Stimulated activated naive CD8-positive, alpha-beta T cell treated with anti-CD3 and anti-CD28 coated beads, Interleukin-15, Interleukin-2, amounts not matched to agents 100 ng/mL and 50 ng/mL, for 24 hours (primary cell): ENCODE results near the gene CRYZL1.
"Not testable (repeated sequence)": the region's sequence is repeated elsewhere in the genome, so short reads cannot be mapped to it uniquely, and the experiment has no call there.

Experiments used
- H3K27ac Mint-ChIP-seq: one replicate; pipeline ENCODE4 v1.8.0; 2021; ENCODE audit warnings: mild to moderate bottlenecking, mixed read lengths
- H3K27me3 Mint-ChIP-seq: one replicate; pipeline ENCODE4 v1.8.0; 2021; ENCODE audit warnings: mixed read lengths
- H3K36me3 Mint-ChIP-seq: one replicate; pipeline ENCODE4 v1.8.0; 2021; ENCODE audit warnings: low read depth, mixed read lengths
- H3K4me1 Mint-ChIP-seq: one replicate; pipeline ENCODE4 v1.8.0; 2021; ENCODE audit warnings: low read depth, mixed read lengths
- H3K4me3 Mint-ChIP-seq: one replicate; pipeline ENCODE4 v1.8.0; 2021; ENCODE audit warnings: mild to moderate bottlenecking, mixed read lengths
- H3K9me3 Mint-ChIP-seq: one replicate; pipeline ENCODE4 v1.8.0; 2021; ENCODE audit warnings: mixed read lengths

The CRYZL1 gene

DNA sequence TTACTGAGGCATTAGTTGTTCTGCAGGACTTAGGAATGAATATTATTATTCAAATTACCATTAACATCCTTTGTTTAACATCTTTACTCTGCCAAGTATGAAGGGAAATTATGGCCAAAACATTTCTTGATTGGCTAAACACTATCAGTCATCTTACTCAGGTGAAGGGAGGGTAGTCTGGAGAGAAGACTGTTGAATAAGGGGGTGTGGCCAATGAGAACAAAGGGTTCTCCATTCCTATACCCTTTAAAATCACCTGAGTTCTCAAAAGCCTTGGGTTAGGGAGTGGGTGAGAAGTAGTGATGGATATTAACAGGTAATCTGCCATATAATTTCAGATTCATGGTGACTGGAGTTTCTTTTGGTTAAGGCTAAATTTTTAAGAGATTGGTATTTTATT, 19.3 kb downstream of the CRYZL1 start:
- H3K27ac Mint-ChIP-seq = no peak overlapping the region
- no peaks in the 10 kb centered on the region for H3K27me3 Mint-ChIP-seq
- H3K4me1 Mint-ChIP-seq = no peaks in the 10 kb centered on the region
- peaks cover 12% of the 10 kb centered on the region for H3K36me3 Mint-ChIP-seq
- H3K4me3 Mint-ChIP-seq = no peak overlapping the region
- H3K9me3 Mint-ChIP-seq = no peaks in the 10 kb centered on the region

DNA sequence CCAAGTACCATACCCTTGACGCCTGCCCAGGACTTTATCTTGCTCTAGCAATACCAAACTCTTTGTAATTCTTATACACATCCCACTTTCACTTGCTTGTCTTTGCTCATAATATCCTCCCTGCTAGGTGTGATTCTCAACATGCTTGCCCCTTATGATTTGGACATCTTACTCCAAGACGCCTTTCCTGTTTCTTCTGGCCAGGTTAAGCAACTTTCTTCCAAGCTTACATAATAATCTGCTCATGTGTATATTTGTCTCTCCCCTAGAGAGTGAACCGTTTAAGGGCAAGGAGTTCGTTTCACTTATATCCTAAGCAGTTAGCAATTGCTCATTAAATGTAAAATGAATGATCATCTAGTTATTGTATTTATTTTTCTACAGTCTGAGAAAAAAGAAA, 21.8 kb downstream of the CRYZL1 start:
- Mint-ChIP-seq H3K4me1 (no peaks in the 10 kb centered on the region), H3K9me3 (no peaks in the 10 kb centered on the region)

DNA sequence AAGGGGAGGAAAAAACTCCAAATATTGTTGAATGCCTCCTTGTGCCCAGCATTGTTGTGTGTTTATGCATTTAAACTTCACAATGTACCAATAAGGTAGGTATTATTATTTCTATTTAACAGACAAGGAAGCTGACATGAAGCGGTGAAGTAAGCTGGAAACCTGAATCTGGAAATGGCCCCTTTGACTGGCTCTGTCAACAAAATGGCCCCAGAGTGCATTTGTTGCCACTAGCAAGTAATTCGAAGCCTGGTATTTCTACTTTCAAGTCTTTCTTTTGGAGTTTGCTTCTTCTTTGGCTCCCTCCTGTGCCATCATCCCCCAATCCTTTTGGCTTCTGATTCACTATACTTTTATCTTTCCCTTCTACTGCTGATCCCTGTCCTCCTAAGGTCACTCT, 23.1 kb downstream of the CRYZL1 start:
- H3K36me3 Mint-ChIP-seq = peaks cover 14% of the 10 kb centered on the region
- H3K4me3 Mint-ChIP-seq = no peak overlapping the region
- no peak overlapping the region for H3K27ac Mint-ChIP-seq
- H3K9me3 Mint-ChIP-seq = no peaks in the 10 kb centered on the region
- H3K27me3 Mint-ChIP-seq = no peaks in the 10 kb centered on the region
- no peaks in the 10 kb centered on the region for H3K4me1 Mint-ChIP-seq

More for the DNA sequence above, 21.8 kb downstream of the CRYZL1 start:
- no peak overlapping the region for H3K4me3 Mint-ChIP-seq
- H3K27me3 Mint-ChIP-seq = no peaks in the 10 kb centered on the region
- peaks cover 14% of the 10 kb centered on the region for H3K36me3 Mint-ChIP-seq
- H3K27ac Mint-ChIP-seq = no peak overlapping the region

DNA sequence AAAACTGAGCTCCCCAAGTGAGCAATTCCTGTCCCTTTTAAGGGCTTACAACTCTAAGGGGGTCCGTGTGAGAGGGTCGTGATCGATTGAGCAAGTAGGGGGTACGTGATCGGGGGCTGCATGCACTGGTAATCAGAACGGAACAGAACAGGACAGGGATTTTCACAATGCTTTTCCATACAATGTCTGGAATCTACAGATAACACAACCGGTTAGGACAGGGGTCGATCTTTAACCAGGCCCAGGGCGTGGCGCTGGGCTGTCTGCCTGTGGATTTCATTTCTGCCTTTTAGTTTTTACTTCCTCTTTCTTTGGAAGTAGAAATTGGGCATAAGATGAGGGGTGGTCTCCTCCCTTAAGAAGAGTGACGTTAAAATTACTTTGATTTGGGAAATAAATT, 24.0 kb downstream of the CRYZL1 start:
- not testable (repeated sequence) for H3K9me3 Mint-ChIP-seq, H3K4me3 Mint-ChIP-seq, H3K27me3 Mint-ChIP-seq, H3K4me1 Mint-ChIP-seq
- H3K36me3 Mint-ChIP-seq = peaks cover 20% of the 10 kb centered on the region
- H3K27ac Mint-ChIP-seq = peak overlapping the region; percentile 18

DNA sequence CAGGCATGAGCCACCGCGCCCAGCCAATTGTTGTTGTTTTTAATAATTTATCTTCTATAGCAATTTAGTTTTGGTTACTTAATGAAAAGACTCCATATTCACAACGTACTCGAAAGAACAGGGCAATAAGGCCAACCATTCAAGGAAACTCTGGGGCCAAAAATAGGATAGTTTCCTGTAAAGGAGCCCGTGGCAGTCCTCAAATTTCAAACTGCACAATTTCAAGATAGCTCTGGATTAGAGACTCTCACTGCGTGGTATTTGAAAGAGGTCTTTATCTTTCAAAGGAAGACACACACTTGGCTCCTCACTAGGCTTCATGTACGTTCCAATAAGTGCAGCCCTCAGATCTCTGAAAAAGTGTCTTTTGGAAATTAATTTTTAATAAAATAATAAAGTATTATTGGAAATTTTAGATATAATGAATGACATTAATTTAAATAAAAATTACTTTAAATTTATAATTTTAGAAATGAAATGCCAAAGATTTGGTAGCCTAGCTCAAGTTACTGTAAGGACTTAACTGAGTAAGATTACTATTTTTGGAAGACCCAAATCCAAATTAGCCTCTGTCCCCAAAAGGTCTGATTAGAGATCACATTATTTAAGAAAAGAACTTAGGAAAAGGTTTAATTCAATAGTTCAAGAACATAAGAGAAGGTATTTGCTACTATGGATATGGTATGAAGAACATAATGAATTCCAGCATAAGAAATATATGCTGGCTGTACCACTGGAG, 30.4 kb downstream of the CRYZL1 start:
- Mint-ChIP-seq H3K36me3 (peaks cover 18% of the 10 kb centered on the region), H3K4me1 (no peaks in the 10 kb centered on the region), H3K27me3 (no peaks in the 10 kb centered on the region), H3K9me3 (no peaks in the 10 kb centered on the region), H3K27ac (no peak overlapping the region), H3K4me3 (no peak overlapping the region)

DNA sequence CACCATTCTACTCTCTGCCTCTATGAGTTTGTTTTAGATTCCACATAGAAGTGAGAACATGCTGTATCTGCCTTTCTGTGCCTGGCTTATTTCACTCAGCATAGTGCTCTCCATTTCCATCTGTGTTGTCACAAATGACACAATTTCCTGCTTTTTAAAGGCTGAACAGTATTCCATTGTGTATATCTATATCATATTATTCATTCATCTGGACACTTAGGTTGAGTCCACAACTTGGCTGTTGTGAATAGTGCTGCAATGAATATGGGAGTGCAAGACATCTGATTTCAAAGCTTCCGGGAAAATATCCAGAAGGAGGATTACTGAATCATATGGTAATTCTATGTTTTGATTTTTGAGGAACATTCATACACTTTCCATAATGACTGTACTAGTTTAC, 33.0 kb downstream of the CRYZL1 start:
- H3K27ac Mint-ChIP-seq = no peak overlapping the region

DNA sequence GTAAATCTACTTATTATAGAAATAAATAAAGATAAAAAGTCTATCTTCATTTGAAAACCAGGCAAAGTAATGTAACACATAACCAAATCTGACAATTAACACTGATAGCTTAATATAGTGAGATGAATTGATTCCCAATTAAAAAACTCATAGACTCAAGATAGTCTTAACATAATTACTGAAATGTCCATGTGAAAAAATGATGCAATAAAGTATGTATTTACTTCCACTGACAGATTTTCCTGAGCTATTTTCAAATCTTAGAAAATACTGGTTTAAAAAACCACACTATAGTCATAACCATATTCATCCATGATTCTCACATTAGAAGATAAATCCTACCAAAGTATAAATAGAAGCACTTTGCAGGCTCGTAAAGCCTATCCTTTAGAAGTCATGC, 43.5 kb downstream of the CRYZL1 start:
- Mint-ChIP-seq H3K27me3 (no peaks in the 10 kb centered on the region), H3K9me3 (no peaks in the 10 kb centered on the region), H3K4me1 (no peaks in the 10 kb centered on the region), H3K4me3 (no peak overlapping the region), H3K27ac (no peak overlapping the region), H3K36me3 (peaks cover 34% of the 10 kb centered on the region)

More for the DNA sequence above, 33.0 kb downstream of the CRYZL1 start:
- no peaks in the 10 kb centered on the region for H3K4me1 Mint-ChIP-seq
- no peaks in the 10 kb centered on the region for H3K9me3 Mint-ChIP-seq
- peaks cover 14% of the 10 kb centered on the region for H3K36me3 Mint-ChIP-seq
- no peaks in the 10 kb centered on the region for H3K27me3 Mint-ChIP-seq
- no peak overlapping the region for H3K4me3 Mint-ChIP-seq

DNA sequence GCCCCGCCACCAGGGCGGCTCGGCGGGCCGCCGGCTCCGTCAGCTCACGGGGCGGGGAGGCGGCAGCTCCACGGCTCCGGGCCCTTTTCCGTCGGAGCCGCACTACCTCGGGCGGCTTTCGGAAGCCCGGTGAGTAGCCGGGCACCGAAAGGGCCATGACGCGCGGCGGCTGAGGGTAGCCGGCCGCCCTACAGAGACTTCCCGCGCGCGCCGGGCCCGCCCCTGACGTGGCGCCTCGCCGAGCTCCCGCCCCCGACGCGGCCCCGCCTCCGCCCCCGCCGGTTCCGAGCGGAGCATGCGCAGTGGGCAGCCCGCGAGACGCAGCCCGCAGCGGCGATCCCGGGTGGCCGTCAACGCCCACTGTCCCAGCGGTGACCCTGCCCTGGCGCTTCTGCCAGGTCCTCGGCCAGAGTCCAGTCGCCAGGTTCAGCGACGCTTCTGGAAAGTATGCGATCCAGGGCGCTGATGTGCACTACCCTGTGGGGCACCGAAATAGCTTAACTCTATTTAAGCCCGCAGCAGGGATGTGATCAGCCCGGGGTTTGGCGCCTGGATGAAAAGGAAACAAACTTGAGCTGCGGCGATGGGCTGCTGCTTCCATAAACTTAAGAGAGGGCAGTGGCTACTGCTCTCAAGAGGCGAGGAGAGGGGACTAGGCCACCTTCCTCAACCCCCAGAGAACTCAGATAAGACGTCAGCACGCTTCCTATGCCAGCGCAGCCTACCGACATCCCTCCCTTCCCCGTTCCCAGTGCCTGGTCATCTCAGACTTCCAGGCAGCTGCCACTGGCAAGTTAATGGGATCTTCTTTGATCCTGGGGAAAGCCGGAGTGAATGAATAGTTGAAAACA, 52.8 kb downstream of the CRYZL1 start, which contains the start of gene DONSON:
TSS of gene DONSON (minus strand) at position 200 of the 851 bp plus-strand sequence. CDS start at position 157, 43 bp downstream.
- Mint-ChIP-seq H3K9me3 (no peaks in the 10 kb centered on the region), H3K4me1 (peaks cover 26% of the 10 kb centered on the region), H3K27me3 (no peaks in the 10 kb centered on the region), H3K36me3 (peaks cover 26% of the 10 kb centered on the region), H3K27ac (peak within 1 kb of the TSS; percentile 84), H3K4me3 (peak within 1 kb of the TSS; percentile 91)

DNA sequence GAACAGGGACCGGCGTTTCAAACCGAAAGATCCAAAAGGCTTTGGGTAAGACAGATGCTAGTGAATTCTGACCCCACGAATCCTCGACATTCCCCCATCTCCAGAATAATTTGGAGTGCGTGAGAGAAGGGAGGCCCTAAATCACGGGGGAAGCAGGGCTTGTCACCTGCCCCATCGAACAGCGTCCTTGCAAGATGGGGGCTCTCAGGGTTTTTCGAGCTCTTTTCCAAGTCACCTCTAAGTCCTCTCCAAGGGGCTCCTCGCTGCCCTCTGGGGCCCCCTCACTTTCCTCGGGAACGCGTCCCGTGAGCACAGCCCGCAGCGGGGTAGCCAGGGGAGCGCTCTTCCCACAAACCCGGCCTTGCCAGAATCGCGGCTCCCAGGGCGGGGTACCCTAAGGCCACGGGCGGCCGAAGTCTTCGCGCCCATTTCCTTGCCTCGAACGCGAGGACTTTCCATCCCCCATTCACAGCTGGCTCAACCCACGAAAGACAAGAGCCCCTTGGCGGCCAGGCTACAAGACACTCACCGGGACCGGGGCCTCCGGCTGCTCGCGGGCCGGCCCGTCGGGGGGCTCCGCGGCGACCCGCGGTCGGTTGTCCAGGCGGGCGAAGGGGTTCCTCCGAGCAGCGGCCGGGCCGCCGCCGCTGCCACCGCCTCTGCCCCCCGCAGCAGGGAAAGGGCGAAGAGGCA, 53.6 kb downstream of the CRYZL1 start:
- peak overlapping the region; percentile 91 for H3K4me3 Mint-ChIP-seq
- H3K27ac Mint-ChIP-seq = peak overlapping the region; percentile 80
- peaks cover 23% of the 10 kb centered on the region for H3K36me3 Mint-ChIP-seq
- no peaks in the 10 kb centered on the region for H3K27me3 Mint-ChIP-seq
- peaks cover 26% of the 10 kb centered on the region for H3K4me1 Mint-ChIP-seq
- no peaks in the 10 kb centered on the region for H3K9me3 Mint-ChIP-seq

DNA sequence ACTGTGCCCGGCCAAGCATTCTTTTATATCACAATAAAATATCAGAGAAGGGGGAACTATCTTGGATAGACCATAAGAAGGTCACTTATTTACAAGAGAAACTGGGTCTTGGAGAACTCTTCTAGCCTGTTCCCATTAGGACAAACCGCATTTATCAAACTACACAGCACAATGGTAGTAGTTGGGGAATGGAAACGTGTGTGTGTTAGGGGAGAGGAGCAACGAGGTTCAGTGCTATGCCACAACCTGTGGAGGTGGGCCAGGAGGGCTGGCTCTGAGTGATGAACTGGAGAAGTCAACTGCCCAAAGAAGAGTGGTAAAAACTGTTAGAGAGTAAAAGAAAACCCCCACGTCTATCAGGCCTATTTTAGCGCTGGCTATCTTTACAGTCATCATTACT, 54.6 kb downstream of the CRYZL1 start:
- Mint-ChIP-seq H3K36me3 (peaks cover 30% of the 10 kb centered on the region), H3K27me3 (no peaks in the 10 kb centered on the region), H3K27ac (no peak overlapping the region), H3K4me3 (peak overlapping the region; percentile 72), H3K9me3 (no peaks in the 10 kb centered on the region), H3K4me1 (peaks cover 26% of the 10 kb centered on the region)

DNA sequence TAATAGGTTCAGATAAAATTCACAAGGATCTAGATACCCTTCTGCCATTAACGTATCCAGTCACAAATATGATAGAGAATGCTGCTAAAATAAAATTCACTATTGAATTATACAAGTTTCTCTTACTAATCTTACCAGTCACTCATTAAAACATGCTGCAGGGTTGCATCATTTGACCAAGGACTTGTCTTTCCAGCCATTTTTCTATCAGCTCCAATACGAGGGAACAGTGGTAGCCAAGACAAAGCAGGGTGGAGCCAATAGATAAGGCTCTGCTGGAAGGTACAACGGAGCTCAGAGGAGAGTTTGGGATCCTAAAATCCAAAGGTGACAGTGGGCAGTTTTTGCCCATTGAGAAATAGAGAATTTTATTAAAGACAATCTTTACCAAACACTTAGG, 57.1 kb downstream of the CRYZL1 start:
- Mint-ChIP-seq H3K27ac (no peak overlapping the region), H3K36me3 (peaks cover 40% of the 10 kb centered on the region), H3K4me3 (no peak overlapping the region), H3K9me3 (no peaks in the 10 kb centered on the region), H3K27me3 (no peaks in the 10 kb centered on the region), H3K4me1 (peaks cover 27% of the 10 kb centered on the region)

DNA sequence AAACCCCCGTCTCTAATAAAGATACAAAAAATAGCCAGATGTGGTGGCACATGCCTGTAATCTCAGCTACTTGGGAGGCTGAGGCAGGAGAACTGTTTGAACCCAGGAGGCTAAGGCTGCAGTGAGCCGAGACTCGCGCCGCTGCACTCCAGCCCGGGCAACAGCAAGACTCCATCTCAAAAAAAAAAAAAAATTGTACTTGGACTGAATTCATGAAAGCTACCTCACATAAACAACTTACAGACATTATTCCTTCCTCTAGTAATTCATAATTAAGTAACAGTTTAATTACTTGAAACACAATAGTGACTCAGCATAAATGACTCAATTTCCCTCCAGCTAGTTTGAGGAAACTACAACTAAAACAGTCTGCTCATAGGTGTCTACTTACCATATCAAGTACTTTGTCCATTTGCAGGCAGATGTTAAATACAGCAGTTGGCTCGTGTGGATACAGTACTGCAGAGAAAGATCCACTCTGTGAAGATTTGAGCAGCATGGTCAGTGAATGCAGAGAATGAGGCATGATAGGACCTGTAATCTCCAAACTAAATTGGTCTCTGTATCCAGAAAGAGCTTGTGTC, 62.5 kb downstream of the CRYZL1 start:
- Mint-ChIP-seq H3K27me3 (no peaks in the 10 kb centered on the region), H3K27ac (peak overlapping the region; percentile 72), H3K9me3 (no peaks in the 10 kb centered on the region), H3K4me1 (peaks cover 7% of the 10 kb centered on the region), H3K4me3 (no peak overlapping the region), H3K36me3 (peaks cover 57% of the 10 kb centered on the region)

DNA sequence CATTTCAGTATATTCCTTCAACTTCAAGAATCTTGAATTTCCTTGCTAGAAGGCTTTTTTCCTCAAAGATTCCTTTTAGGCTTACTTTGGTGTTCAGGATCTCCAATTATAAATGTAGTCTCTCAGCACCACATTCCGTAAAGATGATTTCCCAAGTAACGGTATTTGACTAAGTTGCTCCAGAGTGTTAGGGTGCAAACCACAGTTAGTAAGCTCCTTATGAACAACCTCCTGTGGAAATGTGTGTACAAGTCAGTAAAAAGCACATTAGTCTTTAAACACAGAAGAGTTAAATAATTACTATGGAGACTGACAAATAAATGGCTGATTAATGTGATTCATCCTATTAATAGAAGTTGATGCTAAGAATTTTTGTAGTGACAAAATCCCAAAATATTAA, 63.3 kb downstream of the CRYZL1 start:
- Mint-ChIP-seq H3K27me3 (no peaks in the 10 kb centered on the region), H3K9me3 (no peaks in the 10 kb centered on the region), H3K36me3 (peaks cover 62% of the 10 kb centered on the region), H3K4me3 (no peak overlapping the region), H3K27ac (peak overlapping the region; percentile 33), H3K4me1 (peaks cover 7% of the 10 kb centered on the region)

DNA sequence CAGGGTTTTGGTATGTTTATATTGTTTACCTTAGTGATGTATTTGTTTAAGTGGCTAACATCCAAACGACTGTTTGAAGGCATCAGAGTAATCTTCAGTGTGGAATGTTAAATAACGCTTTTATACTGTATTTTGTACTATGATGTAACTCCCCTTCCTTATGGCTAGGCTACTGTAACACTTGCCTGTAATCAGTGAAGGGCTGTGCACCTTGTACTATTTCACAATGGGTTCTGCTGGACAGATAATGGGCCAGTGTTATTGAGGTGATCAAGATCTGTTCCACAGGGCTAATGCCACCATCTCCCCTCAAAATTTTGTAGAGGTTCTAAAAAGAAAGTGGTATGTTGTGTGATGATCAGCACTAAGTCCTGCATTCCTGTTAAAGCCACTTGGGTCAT, 64.8 kb downstream of the CRYZL1 start:
- H3K4me1 Mint-ChIP-seq, H3K4me3 Mint-ChIP-seq, H3K9me3 Mint-ChIP-seq, H3K27me3 Mint-ChIP-seq: not testable (repeated sequence)
- Mint-ChIP-seq H3K36me3 (peaks cover 65% of the 10 kb centered on the region), H3K27ac (peak overlapping the region; percentile 31)

DNA sequence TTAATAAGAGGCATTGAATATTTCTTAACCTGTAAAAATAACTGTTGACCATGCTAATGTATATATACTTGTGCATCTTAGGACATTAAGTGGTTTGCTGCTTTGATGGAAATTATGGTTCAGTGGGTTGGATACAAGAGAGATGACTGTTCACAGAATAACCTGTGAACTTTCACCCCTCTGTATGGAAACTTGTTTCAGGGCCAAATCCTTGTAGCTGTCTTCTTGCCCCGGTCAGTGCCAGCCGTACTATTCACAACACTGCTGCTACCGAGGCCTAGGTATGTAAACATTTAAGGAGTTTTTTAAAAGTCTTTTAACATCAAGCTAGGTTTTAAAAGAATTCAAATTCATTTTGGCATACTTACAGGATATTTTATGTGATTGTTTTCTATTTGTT, 69.2 kb downstream of the CRYZL1 start:
- peaks cover 73% of the 10 kb centered on the region for H3K36me3 Mint-ChIP-seq
- peaks cover 19% of the 10 kb centered on the region for H3K4me1 Mint-ChIP-seq
- no peaks in the 10 kb centered on the region for H3K9me3 Mint-ChIP-seq
- no peak overlapping the region for H3K27ac Mint-ChIP-seq
- H3K4me3 Mint-ChIP-seq = no peak overlapping the region
- no peaks in the 10 kb centered on the region for H3K27me3 Mint-ChIP-seq
